Stimulated activated CD4-positive, alpha-beta T cell treated with anti-CD3 and anti-CD28 coated beads, Interleukin-4, amount 100 ng/mL, for 4 hours (primary cell): ENCODE data around the gene TEKT5.
"Not testable (repeated sequence)": the region's sequence is repeated elsewhere in the genome, so short reads cannot be mapped to it uniquely, and the experiment has no call there.

Experiments
- DNase-seq, 2 experiments: peaks; one replicate each; pipeline ENCODE4 v3.0.0-alpha.2; 2020

The TEKT5 gene

DNA sequence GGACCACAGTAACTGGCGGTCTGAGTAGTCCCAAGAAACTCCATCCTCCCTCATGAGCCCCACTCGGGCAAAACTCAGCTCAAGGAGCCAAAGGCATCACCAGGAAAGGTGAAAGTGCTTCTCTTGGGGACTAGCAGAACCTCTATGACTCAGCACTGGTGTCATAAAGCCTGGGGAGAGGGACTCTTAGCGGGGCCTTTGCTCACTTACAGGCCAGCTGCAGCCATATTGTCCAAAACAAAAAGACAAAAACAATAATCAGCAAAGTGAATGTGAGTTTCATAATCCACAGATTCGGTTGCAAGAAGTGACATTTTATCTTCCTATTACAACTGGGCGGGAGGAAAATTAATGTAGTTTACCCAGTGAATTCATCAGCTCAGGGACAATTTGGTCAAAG lies at the start of gene TEKT5:
Gene TEKT5, minus strand, starts transcription at position 101 of the 400 bp plus-strand sequence. Its CDS starts 57 bp downstream, at position 44.
- DNase-seq: no peak

DNA sequence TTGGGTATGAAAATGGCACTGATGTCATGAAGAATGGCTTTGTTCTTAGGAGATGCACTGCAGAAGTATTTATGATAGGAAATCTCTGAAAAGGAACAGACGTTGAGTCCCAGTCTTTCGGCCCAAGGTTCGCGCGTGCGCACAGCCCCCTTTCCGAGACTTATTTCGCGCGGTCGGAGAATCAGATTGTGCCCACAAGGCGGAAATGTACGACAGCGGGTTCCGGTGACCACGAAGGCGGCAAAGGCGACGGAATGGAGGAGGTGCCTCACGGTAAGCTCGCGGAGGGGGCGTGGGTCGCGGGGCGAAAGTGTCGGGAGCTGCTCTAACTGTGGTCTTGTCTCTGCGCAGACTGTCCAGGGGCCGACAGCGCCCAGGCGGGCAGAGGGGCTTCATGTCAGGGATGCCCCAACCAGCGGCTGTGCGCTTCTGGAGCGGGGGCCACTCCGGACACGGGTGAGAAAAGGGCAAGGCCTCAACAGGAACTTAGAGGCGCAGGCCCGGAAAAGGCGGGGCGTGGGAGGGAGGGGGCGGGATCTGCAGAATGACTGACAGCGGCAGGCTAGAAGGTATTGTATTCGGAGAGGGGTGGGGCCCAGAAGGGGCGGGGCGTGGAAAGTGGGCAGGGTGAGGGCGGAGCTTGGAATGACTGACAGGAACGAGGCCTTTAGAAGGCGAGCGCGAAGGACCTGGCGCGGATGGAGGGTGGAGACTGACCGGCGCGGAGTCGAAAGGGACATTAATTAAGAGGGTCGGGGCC lies 49.1 kb upstream of the TEKT5 start, which contains the start of gene NUBP1:
Gene NUBP1, plus strand, starts transcription at position 233 of the 760 bp plus-strand sequence. Its CDS starts 22 bp downstream, at position 255.
- peak; percentile 98 to 100 for DNase-seq

DNA sequence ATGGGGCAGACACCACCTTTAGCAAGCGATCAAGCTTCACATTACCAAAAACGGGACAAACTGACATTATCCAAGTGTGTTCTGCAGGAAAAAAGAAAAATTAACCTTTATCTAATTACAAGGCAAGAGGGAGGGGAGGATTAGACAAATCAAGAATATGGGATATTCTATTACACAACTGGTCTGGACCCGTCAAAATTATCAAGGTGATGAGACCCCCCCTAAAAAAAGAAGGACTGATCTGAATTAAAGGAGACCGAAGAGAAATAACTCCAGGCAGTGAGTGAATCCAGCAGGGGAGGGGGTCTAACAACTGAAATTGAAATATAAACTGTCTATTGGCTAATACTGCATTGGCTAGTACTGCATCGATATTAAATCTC lies 48.5 kb upstream of the TEKT5 start:
- DNase-seq: no peak

DNA sequence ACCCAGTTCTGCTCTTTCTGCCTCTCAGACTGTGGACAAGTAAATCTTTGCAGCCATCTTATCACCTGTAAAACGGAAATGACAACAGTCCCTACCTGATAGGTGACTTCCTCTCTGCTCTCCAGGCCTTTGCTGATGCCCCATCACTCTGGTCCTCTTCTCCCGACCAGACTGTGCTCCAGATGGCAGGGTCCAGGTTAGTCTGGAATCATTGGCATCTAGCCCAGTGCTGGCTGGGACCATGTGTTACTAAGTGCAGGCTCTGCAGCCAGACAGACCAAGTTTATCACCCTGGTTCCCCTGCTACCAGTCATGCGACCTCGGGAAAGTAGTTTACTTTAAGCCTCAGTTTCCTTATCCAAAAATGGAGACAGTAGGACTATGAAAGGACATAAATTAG lies 47.1 kb upstream of the TEKT5 start:
- DNase-seq: no peak

DNA sequence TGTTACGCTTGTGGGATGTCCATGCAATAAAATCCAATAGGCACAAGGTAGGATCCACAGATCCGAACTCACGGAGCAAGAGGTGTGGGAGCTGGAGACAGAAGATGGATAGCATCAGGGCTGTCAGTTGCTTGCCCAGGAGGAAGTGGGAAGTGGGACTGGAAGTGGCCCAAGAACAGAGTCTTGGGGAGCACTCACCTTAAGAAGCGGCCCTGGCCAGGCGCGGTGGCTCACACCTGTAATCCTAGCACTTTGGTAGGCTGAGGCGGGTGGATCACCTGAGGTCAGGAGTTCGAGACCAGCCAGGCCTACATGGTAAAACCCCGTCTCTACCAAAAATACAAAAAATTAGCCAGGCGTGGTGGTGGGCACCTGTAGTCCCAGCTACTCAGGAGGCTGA lies 46.5 kb upstream of the TEKT5 start:
- not testable (repeated sequence) for DNase-seq

DNA sequence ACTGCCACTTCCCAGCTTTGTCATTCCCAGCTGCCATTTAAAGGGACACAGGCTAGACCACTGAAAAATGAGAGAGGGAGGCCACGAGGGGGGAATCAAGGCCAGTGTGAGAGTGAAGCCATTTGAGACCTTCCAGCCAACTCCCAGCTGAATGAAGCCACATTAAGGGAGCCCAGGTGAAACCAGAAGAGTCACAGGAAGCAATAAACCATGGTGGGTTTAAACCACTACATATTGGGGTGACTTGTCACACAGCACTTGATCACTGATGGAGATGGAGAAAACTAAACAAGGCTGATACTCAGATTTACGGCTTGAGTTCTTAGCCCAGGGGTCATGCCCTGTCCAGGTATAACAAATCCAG lies 46.1 kb upstream of the TEKT5 start:
- DNase-seq: no peak

DNA sequence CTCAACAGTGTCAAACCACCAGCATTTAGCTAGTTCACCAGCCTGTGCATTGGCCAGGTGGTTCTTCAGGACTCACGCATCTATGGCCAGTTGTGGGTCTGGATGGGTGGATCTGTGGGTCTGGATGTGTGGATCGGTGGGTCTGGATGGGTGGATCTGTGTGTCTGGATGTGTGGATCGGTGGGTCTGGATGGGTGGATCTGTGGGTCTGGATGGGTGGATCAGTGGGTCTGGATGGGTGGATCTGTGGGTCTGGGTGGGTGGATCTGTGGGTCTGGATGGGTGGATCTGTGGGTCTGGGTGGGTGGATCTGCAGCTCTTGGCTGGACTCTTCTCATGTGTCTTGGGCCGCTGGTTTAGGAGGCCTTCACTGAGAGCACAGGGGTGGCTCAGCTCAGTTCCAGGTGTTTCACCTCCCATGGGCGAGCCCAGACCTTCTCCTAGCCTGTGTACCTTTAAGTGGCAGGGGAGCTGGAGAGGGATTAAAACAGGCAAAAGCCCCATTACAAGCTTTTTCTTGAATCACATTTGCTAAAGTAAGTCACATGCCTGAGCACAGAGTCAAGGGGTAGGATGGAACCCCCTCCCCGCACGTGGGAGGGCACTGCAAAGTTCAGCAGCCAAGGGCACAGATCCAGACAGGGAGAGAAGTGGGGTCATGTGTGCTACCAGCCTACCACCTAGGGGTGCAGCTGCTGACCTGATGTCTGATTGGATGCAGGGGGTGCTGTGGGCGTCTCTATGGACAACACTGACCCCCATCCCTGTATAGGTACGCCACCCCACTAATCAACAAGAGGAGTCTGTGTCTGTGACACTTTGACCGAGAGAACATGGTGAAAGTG lies 45.5 kb upstream of the TEKT5 start:
- no peak for DNase-seq

DNA sequence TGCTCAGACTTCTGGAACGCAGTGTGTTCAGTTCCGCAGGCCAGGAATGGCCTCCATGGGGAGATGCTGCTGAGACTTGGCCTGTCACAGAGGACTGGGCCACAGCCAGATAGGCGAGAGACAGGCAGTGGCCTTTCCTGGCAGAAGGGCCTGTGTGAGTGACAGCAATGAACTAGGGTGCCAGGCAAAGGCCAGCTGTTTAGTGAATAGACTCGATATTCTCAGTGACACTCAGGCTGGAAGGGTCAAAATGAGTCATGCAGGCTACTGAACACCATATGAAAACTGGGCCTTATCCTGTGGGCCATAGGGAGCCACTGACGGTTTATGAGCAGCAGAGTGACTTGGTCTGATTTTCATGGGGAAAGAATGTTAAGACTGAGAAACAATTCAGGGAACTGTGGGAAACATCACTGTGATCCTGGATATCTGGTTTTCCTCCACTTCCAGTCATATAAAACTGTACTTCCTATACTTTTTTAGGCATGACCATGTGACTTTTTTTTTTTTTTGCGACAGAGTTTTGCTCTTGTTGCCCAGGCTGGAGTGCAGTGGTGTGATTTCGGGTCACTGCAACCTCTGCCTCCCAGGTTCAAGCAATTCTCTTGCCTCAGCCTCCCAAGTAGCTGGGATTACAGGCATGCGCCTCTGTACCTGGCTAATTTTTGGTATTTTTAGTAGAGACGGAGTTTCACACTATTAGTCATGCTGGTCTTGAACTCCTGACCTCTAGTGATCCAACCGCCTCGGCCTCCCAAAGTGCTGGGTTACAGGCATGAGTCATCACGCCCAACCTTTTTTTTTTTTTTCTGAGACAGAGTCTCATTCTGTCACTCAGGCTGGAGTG lies 43.7 kb upstream of the TEKT5 start:
- DNase-seq: peak; percentile 33 to 42

DNA sequence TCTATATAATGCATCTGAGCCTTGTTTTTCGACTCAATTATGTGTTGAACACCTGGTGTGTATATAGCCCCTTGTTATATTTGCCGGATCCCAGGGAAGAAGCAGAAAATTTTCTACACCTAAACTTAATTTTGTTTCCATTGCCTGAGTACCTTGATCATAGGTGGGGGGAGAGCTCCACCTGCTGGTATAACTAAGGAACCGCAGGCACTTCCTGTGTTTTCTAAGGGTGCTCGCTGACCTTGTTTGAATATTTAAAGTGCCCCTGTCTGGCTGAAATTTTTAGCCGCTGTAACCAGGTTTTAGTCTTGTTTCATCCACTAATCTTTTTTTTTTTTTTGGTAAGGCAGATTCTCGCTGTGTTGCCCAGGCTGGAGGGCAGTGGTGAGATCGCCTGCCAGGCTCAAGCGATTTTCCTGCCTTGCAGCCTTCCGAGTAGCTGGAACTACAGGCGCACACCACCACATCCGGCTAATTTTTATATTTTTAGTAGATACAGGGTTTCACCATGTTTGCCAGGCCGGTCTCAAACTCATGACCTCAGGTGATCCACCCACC lies 42.4 kb upstream of the TEKT5 start:
- DNase-seq: peak; percentile 33 to 60

DNA sequence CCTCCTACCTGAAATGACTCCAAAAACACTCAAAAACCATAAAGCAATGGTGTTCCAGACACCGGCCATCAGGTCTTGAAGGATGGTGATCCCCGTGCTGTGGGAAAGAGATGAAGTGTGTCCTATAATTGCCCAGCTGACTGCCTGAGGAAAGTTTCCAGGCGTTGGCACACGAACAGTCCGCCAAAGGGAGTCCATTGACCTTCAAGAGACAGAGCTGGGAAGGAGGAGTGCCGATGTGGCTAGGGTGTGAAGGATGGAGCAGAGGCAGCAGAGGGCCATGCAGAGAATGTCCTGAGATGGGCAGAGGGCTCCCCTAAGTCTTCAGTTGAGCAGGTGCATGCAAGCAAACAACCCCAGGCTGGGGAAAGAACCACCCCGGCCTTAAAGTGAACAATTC lies 37.1 kb upstream of the TEKT5 start:
- no peak for DNase-seq

DNA sequence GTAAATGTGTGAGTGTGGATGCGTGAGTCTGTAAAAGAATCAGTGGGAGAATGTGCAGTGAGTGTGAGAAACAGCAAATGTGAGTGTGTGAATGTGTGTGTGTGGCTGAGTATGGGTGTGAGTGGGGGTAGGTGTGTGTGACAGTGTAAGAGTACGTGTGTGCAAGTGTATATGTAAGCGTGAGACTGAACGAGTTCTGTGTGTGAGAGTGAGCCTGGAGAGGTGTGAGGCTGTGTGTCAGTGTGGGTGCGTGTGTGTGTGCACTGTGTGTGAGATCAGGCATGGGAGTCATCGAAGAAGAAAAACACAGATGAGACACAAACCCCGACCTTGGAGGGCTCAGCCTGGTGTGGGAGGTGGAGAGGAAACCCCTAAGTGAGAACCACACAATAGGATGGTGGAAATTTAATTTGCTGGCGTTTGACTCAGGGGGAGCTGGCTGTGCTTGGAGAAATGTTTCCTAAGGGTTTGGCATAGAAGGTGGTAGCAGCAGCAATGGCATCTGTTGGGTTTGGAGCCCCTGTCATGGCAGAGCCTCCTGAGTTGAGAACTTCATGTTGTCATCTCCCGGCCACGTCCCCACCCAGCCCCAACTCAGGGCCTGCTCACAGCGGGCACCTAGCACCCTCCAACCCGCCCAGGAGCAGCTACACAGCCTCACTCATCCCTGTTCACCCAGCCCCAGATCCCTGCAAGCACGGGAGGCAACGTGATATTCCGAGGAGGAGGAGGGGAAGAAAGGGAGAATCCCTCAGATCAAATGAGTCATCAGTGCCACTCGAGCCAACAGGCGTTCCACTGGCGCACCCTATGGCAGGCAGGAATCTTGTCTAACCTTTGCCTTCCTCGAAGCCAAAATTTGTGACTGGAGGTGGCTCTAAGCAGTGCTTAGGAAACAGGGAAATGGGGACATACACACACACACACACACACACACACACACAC lies 34.6 kb upstream of the TEKT5 start:
- no peak for DNase-seq

DNA sequence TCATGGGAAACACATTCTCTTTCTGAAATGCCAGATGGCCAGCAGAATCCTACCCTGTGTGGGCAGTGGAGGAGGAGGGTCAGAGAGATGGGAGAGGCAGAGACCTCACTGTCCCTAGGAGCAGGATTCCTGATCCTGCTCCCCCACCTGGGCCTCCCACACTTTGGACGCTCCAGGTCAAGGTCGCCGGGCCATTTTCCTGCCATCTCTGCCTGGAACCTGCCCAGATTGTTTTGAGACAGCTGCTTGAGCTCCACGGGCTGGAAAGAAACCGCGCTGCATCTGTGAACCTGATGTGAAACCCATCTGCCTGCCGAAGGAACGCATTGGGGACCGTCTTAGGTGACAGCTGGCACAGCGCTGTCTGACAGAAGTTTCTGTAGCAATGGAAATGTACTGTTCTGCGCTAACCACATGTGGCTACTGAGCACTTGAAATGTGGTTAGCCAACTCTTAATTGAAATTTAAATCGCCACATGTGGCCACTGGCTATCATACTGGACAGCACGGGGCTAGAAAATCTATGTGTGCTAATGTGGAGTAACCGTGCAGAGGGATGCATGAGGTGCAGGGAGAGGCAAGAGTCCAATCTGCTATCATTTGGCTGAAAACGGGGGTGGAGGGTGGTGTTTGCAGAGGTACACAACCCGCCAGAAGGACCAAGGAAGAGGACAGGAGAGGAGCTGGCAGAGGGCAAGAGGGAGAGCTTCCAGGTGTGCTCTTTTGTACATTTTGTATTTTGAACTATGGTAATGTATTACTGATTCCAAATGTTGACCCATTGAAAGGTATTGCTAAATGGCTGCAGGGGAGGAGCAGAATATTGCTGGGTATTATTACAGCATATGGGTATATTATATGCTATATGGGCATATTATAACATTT lies 33.5 kb upstream of the TEKT5 start:
- no peak for DNase-seq

DNA sequence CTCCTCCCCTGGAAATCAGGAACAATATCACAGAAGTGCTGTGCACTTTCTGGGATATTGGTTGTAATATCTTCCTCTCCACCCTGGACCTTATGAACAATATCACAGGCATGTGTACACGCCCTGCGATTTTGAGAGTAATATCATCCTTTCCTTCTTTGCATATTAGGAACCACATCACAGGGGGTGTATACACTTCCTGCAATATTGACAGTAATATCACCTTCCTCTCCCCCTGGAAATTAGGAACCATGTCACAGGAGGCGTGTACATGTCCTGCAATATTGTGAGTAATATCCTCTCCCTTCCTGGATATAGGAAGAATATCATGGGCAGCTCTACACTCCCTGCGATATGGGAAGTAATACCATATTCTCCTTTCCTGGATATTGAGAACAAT lies 14.2 kb upstream of the TEKT5 start:
- DNase-seq: no peak

DNA sequence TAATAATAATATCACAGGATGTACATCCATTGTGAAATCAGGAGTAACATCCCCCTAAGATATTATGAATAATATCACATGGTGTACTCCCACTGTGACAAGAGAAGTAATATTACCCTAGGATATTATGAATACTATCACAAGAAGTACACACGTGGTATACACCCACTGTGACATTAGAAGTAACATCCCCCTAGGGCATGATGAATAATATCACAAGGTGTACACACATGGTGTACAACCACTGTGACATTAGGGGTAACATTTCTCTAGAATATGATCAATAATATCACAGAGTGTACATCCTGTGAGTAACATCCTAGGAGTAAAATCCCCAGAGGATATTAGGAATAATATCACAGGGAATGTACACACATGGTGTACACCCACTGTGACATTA lies 5.0 kb upstream of the TEKT5 start:
- no peak for DNase-seq

DNA sequence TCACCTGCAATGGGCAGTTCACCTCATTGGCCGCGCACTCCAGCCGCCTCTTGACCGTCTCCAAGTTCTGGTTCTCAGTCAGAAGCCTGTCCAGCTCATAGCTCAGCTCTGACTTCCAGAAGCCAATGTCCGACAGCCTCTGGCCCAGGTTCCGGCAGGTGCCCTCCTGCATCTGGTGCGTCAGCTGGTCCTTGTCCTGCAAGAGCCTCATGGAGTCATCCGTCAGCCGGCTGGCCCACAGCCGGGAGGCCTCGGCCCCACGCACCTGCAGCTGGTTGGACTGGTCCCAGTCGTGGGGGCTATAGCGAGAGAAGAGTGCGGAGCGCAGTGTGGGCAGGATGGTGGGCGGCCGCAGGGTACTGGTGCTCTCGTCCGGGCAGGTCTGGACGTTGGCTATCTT lies 424 bp downstream of the TEKT5 start:
- DNase-seq: no peak

DNA sequence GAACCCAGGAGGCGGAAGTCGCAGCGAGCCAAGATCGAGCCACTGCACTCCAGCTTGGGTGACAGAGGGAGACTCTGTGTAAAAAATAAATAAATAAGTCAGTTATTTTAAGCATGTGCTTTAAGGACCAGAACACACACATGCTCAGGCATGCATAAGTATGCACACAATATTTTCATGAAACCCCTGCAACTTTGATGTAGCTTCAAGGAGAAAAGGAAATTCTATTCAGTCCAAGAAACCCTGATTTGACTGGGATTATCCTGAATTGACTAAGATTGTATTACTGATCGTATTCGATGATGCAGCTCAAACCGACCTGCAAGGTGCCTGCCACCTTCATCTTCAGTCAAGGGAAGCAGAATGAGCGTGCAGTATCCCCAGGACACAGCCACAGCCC lies 841 bp downstream of the TEKT5 start:
- DNase-seq: no peak

DNA sequence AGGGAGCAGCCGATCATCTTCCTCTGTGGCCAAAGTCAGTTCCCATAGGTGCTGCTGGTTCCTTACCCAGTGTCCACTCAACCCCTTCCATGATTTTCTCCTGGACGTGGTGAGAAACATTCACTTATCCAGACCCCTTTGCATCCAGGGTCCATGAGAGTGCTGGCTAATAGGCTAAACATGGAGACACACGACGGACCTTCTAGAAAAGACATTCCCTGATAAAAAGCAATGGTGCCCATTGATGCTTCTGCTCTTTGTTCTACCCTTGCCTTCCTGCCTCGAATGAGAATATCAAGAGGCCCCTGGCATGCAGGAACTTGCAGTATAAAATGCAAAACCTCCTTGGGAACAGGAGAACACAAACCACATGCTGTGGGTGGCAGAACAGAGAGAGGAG lies 2.3 kb downstream of the TEKT5 start:
- no peak for DNase-seq

DNA sequence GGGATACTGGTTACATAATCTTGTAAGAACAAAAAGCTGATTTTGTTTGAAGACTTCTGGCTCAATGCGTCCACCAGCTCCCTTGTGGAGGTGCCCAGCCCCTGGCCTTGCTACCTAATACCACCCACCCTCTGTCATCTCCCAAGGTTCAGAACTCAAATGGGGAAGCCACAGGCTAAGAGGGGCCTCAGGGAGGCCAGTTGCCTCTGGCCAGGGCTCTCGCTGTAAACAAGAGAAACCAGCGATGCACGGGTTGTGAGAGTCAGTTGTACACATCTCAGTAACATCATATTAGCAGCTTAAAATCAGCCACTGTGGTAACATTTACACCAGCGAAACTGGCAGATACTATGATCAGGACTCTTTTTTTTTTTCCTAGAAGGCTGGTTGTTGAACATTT lies 6.0 kb downstream of the TEKT5 start:
- no peak for DNase-seq

DNA sequence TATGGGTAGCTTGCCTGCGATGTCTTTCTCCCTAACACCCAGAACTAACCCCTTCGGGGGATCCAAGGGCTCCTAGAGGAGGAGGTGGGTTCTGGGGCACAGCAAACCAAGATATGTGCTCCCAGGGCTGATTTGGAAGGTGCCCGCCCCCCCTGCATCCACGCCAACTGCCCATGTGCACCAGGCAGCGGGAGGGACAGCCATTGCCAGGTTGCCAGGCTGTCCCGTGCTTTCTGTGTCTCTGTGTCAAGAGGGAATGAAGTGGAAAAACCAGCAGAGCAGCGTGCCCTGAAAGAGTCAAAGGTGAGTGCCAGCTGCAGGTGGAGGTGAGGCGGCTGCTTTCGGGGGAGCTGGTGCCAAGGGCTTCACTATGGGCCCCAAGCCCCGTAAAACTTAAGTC lies 6.4 kb downstream of the TEKT5 start:
- no peak for DNase-seq

DNA sequence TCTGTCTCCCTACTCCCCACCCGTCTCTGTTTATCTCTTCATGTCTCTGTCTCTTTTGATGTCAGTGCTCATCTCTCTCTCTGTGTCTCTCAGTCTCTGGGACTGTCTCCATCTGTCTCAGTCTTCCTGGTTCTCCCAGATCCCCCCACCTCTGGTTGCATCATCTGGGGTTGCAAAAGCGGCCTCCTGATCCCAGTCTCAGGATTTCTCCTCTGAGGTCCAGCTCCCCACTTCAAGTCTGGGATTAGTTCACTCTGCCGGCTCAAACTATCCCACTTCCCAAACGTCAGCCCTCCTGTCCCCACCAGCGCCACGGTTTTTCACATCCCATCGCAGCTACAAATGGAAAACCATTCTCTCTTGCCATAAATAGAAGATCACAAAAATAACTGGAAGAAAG lies 9.0 kb downstream of the TEKT5 start:
- no peak for DNase-seq
